ENCODE results near the gene FITM1. TPM values are rescaled to one million over a fixed set of nuclear protein-coding genes. Genes with fewer than 3 reads are reported as not detected.

The FITM1 gene
- total RNA-seq, 1 donor: not detected

DNA sequence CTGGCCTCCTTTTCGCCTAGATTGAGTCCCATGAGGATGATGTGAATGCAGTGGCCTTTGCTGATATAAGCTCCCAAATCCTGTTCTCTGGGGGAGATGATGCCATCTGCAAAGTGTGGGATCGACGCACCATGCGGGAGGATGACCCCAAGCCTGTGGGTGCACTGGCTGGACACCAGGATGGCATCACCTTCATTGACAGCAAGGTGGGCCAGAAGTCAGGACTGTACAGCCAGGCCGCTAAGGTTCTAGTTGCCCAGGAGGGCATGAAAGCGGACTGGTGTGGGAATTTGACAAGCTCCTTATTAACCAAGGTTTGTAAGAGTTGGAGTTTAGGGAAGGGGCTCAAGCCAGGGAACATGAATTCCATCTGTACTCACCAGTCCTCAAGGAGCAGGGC is 10.8 kb upstream of the FITM1 start:
- no peak overlapping the region for H3K4me3 ChIP-seq (ENCODE audit: low read depth, low read length)
- no peak for TF ChIP-seq CTCF (IDR thresholded peaks at IDR 0.05; ENCODE audit: insufficient read depth, low read depth, low read length)
- no peak for DNase-seq (ENCODE audit: low read depth)

DNA sequence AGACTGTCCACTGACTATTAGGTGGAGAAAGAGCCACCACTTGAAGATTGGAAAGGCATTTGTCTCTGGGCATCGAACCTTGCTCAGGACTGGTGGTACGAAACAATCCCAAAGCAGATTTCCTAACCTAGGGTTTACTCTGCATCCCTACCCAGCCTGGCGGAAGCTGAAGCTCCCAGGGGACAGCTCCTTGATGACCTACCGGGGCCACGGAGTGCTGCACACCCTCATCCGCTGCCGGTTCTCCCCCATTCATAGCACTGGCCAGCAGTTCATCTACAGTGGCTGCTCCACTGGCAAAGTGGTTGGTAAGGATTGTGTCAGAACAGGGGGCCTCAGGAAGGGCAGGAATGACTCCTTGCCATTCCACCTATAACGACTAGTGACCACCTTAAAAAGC is 9.2 kb upstream of the FITM1 start:
- H3K4me3 ChIP-seq (ENCODE audit: low read depth, low read length): no peak overlapping the region
- TF ChIP-seq CTCF (IDR thresholded peaks at IDR 0.05; ENCODE audit: insufficient read depth, low read depth, low read length): no peak
- no peak for DNase-seq (ENCODE audit: low read depth)

GRCh38 chr14:24122416-24122815 is 8.0 kb upstream of the FITM1 start:
- no peak for TF ChIP-seq CTCF (IDR thresholded peaks at IDR 0.05; ENCODE audit: insufficient read depth, low read depth, low read length)
- H3K4me3 ChIP-seq (ENCODE audit: low read depth, low read length): no peak overlapping the region
- no peak for DNase-seq (ENCODE audit: low read depth)

DNA sequence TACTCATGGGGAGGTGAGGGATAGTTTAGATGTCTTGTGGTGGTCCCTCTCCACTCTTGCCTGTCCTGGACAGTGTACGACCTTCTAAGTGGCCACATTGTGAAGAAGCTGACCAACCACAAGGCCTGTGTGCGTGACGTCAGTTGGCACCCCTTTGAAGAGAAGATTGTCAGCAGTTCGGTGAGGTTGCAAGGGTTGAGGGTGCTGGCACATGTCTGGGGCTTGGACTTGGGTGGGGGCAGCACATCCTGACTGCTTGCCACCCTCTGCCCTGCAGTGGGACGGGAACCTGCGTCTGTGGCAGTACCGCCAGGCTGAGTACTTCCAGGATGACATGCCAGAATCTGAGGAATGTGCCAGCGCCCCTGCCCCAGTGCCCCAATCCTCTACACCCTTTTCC is 7.6 kb upstream of the FITM1 start:
- TF ChIP-seq CTCF (IDR thresholded peaks at IDR 0.05; ENCODE audit: insufficient read depth, low read depth, low read length): no peak
- no peak for DNase-seq (ENCODE audit: low read depth)
- no peak overlapping the region for H3K4me3 ChIP-seq (ENCODE audit: low read depth, low read length)

DNA sequence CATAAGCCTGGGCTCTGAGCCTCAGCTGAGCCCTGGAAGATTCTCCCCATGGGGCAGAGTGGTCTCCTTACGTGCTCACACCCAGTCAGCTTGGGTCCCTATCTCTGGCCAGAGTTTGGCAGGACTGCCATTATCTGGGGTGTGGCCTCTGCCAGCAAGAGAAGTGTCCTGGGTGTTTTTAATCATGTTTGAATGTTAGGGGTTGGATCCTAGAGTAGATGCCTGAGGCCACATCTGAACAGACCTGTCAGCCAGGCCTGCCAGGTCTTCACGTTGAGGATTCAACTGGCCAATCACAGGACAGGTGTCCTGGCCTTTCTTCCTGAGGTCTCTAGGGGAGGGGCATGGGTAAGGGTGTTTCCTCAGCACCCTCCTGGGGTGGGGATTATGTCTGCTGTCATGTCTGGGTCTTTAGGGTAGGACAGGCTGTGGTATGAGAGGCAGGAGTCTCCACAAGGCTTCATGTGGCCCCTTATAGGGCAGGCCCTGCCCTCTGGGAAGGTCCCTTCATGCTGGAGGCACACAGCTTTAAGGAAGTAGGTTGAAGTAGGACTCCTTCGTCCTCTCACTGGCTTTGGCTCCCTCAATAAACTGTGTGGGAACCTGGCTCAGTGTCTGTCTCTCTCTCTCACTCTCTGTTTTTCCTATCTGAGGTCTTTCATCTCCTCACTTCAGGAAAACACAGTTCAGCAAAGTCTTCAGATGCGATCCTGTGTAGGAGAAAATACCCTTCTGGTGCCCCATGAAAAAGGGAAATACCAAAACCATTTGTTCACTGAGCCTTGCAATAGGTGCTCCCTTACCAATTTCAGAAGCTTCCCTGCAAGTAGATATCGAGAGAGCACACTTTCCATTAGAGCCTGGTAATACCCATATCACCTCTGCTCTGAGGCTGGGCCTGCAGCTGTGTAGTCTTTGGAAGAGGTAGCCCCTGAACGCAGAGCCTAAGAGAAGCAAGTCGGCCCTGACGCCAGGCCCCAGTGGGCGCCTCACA is 6.7 kb upstream of the FITM1 start:
- DNase-seq (ENCODE audit: low read depth): no peak
- no peak for TF ChIP-seq CTCF (IDR thresholded peaks at IDR 0.05; ENCODE audit: insufficient read depth, low read depth, low read length)
- H3K4me3 ChIP-seq (ENCODE audit: low read depth, low read length): no peak overlapping the region

DNA sequence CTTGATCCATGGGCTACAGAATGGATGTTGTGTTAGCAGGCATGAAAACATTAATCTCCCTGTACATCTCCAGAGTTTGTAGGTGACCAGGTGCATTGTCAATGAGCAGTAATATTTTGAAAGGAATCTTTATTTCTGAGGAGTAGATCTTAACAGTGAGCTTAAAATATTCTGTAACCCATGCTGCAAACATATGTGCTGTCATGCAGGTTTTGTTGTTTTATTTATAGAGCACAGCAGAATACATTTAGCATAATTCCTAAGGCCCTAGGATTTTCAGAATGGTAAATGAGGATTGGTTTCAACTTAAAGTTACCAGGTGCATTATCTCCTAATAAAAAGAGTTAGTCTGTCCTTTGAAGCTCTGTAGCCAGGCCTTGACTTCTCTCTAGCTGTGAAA is 3.5 kb upstream of the FITM1 start:
- no peak for DNase-seq (ENCODE audit: low read depth)
- TF ChIP-seq CTCF (IDR thresholded peaks at IDR 0.05; ENCODE audit: insufficient read depth, low read depth, low read length): no peak
- H3K4me3 ChIP-seq (ENCODE audit: low read depth, low read length): no peak overlapping the region
